RWPE1 (cell line): ENCODE data around the gene SPINK14.

Experiments used
- CTCF ChIA-PET: fragments of 350-600 bp; sonication (Branson Sonifier 250); formaldehyde crosslinking; extraction: SDS; loops from one replicate; lab custom pipeline; 2021; lab: Yijun Ruan, JAX
- POLR2A ChIA-PET: fragments of 400-600 bp; formaldehyde crosslinking; extraction: SDS; loops from one replicate; lab custom pipeline; 2020; ENCODE audit warnings: antibody characterized with exemption; ENCODE audit not compliant: low non-redundant PET; lab: Yijun Ruan, JAX
- DNase-seq: peaks from one replicate; pipeline ENCODE4 v3.0.0; 2012; ENCODE audit warnings: low spot score
- H3K27ac ChIP-seq: fragments of 450-650 bp; 2 replicates; pipeline ENCODE4 v1.5.1; 2017
- TF ChIP-seq, protein P1 (sequence below): fragments of 450-650 bp; conservative IDR thresholded peaks from 2 replicates; pipeline ENCODE4 v1.5.1; 2017; ENCODE audit warnings: low read depth, mild to moderate bottlenecking

The SPINK14 gene

DNA sequence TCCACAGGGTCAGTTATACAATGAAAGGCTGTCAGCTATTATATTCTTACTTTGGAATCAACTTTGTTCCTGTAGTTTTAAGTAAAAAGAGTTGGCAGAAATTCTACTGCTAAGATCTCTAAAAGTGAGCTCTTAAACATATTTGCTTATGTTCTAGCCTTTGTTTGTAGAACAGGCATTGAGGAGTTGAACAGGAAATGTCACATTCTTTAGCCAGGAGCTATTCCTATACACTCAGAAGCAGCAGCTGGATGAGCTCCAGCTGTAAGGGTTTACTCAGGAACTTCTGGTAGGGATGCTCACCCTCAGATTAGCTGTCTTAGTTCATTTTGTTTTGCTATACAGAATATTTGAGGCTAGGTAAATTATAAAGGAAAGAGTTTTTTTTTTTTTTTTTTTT, 22.4 kb upstream of the SPINK14 start:
- CTCF ChIA-PET = interaction anchor here (0.6 kb wide), 4 partner anchors 150 to 951 kb away, joined by 3 to 5 read pairs (median 3); no protein-coding TSS in a partner anchor
- H3K27ac ChIP-seq = no peak overlapping the region
- POLR2A ChIA-PET = no interaction called here
- peak; percentile 90 for DNase-seq
- TF ChIP-seq, protein P1, sequence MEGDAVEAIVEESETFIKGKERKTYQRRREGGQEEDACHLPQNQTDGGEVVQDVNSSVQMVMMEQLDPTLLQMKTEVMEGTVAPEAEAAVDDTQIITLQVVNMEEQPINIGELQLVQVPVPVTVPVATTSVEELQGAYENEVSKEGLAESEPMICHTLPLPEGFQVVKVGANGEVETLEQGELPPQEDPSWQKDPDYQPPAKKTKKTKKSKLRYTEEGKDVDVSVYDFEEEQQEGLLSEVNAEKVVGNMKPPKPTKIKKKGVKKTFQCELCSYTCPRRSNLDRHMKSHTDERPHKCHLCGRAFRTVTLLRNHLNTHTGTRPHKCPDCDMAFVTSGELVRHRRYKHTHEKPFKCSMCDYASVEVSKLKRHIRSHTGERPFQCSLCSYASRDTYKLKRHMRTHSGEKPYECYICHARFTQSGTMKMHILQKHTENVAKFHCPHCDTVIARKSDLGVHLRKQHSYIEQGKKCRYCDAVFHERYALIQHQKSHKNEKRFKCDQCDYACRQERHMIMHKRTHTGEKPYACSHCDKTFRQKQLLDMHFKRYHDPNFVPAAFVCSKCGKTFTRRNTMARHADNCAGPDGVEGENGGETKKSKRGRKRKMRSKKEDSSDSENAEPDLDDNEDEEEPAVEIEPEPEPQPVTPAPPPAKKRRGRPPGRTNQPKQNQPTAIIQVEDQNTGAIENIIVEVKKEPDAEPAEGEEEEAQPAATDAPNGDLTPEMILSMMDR = no peak

DNA sequence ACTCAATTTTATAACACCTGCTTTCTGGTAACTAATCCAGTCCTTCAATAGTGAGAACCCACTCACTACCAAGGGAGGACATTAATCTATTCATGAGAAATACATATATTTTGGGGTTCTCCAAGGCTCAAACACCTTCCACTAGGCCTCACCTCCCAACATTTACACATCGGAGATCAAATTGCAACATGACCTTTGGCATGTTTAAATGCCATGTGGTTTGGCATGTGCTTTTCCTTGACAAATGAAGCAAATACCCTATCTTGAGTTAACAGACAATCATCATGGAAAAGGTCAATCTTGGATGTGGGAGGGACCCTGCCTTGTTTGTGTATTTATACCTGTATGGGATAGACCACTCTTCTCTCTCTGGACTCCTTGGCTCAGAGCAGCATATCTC, 21.9 kb upstream of the SPINK14 start:
- no peak for DNase-seq
- H3K27ac ChIP-seq = no peak overlapping the region
- ChIA-PET CTCF (interaction anchor here (0.6 kb wide), 2 partner anchors 150 to 585 kb away, joined by 3 read pairs; no protein-coding TSS in a partner anchor), POLR2A (no interaction called here)
- TF ChIP-seq, protein P1 = no peak

DNA sequence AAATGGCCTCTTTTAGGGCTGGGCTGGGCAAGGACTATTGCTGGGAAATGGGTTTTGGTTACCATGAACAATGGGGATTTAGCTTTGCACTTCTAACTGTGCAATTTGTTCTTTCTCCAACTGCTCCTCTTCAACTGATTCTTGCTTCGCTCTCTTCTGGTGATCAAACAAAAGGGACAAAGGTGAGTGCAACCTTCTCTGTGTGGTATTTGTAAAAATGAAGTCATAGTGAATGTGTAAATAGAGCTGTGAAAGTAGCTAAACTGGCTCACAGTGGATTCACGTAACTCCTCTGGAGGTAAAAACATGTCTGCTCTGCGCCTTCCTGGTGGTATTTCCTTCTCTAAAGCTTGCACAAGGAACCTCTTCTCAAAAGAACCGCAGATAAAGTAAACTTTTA, 20.9 kb upstream of the SPINK14 start:
- ChIA-PET POLR2A (no interaction called here), CTCF (interaction anchor here (0.7 to 0.9 kb wide), 2 partner anchors 108 to 583 kb away, joined by 3 read pairs; no protein-coding TSS in a partner anchor)
- DNase-seq = no peak
- H3K27ac ChIP-seq = no peak overlapping the region
- TF ChIP-seq, protein P1 = no peak

GRCh38 chr5:148151872-148152271, 16.5 kb upstream of the SPINK14 start:
- ChIA-PET CTCF (no interaction called here), POLR2A (no interaction called here)
- no peak for DNase-seq
- no peak overlapping the region for H3K27ac ChIP-seq
- TF ChIP-seq, protein P1 = no peak

GRCh38 chr5:148152781-148153180, 15.6 kb upstream of the SPINK14 start:
- POLR2A ChIA-PET = no interaction called here
- DNase-seq = no peak

GRCh38 chr5:148156609-148157008, 11.7 kb upstream of the SPINK14 start:
- ChIA-PET POLR2A (no interaction called here), CTCF (interaction anchor here (0.6 kb wide), 1 partner anchor 15 kb away, joined by 5 read pairs; no protein-coding TSS in a partner anchor)
- no peak for DNase-seq
- TF ChIP-seq, protein P1 = no peak
- no peak overlapping the region for H3K27ac ChIP-seq

More at GRCh38 chr5:148152781-148153180, 15.6 kb upstream of the SPINK14 start:
- TF ChIP-seq, protein P1 = no peak
- no peak overlapping the region for H3K27ac ChIP-seq
- CTCF ChIA-PET = no interaction called here
